GM18517 (cell line): ENCODE data around the gene SYTL2.
"Not testable (repeated sequence)": the region's sequence is repeated elsewhere in the genome, so short reads cannot be mapped to it uniquely, and the experiment has no call there.

Experiments
- ATAC-seq: cut with Tn5 transposase; IDR thresholded peaks from one replicate; pipeline ENCODE4 v1.9.1; 2021; ENCODE audit warnings: mild to moderate bottlenecking, moderate library complexity; ENCODE audit not compliant: unreplicated experiment

SYTL2 gene

DNA sequence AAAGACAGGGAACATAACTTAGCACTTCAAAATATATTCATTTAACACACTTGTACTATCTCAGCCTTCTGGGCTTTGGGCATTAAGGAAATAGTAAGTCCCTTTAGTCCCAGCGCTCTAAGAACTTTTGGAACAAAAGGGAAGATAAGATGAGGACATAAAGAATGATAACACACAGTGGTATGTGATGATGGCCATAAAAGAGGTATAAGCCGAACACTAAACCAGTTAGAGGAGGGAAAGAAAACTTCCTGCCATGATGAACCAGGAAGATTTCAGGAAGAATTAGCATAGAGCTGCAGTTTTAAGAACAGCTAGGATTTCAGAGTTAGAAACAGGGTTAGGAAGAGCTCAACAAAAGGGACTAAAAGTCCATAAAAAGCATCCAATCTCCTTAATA lies 11.8 kb downstream of the SYTL2 start:
- ATAC-seq: no peak

DNA sequence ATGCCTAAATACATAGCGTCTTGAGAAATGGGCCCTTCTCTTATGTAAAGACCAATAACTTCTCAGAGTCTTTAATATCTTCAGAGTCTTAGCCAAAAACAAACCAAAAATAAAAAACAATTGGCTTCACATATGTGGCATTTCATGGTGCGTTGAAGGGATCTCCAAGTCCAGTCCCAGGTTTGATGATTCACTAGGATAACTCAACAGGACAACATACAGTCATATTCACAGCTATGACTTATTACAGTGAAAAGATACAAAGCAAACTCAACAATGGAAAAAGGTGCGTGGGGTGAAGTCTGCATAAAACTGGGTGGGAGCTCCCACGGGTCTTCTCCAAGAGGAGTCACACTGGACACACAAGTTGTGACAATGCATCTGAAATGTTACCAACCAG lies 12.6 kb downstream of the SYTL2 start:
- ATAC-seq: no peak

DNA sequence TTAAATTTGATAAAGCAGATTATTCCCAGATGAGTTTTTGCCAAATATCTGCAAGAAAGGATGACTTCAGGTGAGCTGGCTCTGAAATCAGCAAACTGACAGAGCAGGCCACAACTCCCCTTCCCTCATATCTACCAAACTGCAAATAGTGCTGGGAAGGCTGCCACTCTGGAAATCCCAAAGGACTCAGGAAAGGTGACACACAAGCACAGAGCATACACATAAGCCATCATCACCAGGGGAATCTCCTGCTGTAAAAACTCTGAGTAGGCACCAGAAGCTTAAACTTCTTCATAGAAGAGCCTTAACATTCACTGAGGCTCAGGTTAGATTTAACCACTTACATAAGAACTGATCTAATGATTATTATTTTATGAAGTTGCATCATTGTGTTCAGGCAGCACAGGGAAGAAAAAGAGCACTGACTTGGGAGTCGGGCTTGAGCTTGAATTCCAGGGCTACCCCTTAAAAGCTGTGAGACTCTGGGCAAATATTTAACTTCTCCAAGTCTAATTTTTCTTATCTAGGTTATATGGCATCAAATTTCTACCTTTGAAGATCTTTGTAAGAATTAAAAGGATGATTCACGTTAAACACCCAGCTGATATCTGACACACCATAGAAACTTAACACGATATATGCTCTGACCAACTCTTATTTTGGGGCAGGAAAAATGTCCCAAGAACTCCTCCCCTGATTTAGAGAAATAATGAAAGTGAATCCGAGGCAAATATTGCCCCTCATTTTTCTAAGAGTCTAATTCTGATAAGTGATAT lies 15.0 kb downstream of the SYTL2 start:
- ATAC-seq: no peak

DNA sequence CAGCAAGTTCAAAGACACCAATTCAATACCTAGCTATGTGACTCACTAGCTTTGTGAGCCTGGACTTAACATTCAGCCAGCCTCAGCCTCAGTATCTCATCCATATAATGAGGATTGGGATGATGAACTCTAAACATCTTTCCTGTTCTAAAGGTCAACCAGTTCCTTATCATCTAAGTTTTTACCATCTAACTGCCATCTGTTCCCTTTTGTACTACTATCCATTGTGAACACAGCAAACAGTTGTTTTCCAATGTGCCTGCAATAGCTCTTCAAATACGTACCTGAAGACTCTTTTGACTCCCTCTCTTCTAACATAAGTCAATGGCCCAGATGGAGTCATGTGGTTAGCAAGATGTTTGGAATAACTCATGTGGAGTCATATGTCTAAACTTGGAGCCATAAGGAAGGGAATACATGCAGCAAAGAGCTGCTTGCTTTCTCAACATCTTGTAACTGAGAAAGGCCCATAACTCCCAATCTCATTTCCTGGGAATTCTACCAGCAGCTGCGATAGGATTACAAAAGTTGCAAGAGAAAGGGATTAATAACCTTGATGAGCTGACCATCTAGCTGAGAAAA lies 19.4 kb downstream of the SYTL2 start:
- no peak for ATAC-seq

DNA sequence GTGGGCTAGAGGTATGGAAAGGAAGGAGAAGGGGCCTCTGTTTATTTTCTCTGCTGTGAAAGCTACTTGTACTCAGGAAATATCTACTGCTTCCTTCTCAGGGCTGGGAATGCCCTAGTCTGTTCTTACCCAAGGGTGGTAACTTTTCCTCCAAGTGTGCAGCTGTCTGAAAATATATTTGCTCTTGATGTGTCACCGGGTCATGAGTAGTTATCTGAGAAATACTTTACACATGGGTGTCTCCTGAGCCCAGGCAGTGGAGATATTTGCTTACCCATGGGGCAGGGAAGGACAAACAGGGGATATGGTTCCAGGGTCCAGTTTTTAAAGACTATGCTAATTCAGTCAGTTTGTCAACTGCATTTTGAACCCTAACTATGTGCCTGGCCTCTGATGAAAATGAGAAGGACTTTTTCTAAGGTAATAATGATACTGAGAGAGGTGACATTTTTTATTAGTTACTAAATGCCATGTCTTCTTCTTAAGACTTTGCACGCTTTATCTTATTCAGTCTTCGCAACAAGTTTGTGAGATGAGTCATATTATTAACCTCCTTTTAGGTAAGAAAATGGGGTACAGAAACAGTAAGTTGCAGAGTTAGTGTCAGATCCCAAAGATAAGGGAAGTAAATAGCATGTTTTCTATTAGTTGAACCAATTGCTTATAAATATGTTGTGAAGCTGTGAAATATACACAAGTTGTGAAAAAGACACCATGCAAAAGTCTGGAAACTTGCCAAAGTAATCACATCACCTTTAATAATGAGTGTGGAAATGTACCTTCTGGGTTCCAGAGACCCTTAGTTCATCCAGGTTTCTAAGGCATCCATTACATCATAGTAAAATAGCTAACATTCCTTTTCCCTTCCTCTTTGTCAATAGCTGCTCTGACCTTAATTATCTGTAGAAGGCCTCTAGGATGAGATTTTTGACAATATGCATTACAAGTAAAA lies 22.9 kb downstream of the SYTL2 start:
- no peak for ATAC-seq

DNA sequence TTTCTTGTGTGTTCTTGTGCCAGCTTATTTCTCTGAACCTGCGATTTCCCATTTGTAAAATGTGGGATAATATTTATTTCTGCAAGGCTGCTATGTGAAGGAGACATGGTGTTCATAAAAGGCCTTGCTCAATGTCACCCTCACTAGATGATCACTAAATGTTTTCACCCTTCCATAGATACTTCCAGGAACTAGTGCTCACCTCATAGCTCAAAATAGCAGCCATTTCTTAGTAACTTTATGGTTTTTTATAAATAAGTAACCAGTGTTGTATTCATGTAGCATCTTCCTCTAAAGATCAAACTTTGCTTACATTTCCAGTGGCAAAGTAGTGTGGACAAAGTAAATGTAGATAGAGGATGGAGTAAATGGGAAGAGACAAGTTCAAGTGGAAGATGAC lies 23.8 kb downstream of the SYTL2 start:
- ATAC-seq: no peak

DNA sequence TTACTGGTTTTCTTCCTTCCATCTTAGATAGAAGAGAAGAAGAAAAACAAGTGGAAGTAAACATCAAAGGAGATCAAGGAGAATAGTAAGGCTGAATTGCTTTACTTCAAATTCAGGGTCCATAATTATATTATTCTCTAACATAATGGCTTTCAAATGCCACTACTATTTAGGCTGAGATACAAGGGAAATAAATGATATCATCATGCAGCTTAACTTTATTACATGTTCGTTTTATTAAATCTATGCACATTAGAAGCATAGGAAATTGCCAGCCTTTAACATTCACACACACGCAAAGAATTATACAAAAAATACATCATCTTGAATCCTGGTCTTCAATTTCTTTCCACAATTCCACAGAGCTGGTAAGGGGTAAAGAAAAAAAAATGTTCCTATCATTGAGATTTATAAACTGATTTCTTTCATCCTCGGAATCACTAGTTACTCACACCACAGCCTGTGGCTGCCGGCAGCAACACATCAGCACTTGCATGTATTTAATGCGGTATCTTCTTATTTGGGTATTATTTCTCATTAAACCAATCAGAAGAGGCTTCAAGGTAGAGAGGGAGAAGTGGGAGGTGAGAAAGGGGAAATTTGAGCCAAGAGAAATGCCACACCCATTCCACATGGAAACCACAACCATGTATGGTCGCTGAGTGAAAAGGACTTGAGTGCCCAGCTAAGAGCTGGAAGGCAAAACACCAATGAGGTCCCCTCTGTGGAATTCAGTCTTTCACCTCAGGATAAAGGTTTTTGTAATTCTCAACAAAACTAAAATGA lies 26.3 kb downstream of the SYTL2 start:
- ATAC-seq: no peak

DNA sequence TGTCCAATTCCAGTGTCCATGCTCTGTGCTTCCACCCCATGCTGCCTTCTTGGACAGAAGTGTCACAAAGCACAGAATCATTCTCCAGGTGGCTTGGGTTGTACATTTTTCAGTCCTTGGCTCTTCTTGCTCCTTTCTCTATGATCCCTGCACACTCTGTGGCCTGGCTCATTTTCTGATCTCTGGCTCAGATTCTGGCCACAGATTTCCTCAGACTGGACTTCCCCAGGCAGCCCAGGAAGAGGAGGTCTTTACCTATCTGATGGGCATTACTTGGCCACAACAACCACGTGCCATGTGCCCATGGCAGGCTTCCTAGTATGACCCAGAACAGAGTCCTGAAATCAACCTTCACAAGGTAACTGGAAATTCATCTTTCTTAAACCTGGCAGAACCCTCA lies 27.2 kb downstream of the SYTL2 start:
- ATAC-seq: no peak

DNA sequence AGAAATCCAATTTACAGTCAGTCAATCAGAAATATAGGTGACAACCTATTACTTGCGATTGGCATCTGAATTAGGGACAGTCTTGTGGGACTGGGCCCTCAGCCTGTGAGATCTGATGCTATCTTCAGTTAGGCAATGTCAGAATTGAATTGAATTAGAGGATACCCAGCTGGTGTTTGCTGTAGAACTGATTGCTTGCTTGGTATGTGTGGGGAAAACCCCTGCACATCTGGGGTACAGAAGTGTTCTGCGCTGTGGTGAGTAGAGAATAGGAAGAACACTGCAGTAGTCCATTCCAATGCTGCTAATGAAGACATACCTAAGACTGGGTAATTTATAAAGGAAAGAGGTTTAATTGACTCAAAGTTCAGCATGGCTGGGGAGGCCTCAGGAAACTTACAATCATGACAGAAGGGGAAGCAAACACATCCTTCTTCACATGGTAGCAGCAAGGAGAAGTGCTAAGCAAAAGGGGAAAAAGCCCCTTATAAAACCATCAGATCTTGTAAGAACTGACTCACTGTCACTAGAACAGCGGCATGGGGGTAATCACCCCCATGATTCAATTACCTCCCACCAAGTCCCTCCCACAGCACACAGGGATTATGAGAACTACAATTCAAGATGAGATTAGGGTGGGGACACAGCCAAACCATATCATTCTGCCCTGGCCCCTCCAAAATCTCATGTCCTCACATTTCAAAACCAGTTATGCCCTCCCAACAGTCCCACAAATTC lies 30.0 kb downstream of the SYTL2 start:
- not testable (repeated sequence) for ATAC-seq

DNA sequence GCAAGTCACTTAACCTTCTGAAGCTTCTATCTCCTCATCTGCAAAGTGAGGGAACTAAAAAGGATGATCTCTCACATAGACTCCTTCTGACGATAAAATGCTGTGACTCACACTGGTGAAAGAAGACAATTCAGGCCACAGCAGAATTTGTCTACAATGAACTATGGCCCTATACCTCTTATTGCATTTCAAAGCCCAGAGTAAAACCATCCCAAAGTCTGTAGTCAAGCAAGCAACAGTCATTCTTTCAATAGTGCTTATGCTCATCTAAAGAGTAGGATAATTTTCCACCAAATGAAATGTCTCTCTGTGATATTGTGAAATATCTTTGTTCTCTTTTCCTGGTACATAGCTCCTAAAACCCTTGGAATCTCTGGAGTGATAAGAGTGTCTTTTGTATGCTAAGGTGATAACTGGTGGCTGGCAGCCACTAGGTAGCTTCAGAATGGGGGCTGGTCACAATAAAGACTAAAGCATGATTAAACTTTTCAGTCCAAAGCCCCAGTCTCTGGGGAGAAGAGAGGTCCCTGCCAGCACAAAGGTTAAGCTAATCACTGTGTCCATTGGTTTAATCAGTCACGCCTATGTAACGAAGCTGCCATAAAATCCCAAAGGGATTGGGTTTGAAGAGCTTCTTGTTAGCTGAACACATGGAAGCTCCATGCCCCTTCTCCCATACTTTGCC lies 30.8 kb downstream of the SYTL2 start:
- ATAC-seq: no peak

DNA sequence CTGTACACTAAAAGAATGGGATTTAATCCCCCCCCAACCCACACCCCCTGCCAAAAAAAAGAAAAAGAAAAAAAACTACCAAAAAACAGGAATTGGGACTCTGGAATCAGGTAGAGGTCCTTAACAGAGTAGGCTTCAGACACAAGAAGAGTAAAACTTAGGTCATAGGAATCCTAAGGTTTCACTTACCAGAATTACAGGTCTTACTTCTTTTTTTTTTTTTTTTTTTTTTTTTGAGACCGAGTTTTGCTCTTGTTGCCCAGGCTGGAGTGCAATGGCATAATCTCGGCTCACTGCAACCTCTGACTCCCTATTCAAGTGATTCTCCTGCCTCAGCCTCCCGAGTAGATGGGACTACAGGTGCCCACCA lies 33.4 kb downstream of the SYTL2 start:
- not testable (repeated sequence) for ATAC-seq

DNA sequence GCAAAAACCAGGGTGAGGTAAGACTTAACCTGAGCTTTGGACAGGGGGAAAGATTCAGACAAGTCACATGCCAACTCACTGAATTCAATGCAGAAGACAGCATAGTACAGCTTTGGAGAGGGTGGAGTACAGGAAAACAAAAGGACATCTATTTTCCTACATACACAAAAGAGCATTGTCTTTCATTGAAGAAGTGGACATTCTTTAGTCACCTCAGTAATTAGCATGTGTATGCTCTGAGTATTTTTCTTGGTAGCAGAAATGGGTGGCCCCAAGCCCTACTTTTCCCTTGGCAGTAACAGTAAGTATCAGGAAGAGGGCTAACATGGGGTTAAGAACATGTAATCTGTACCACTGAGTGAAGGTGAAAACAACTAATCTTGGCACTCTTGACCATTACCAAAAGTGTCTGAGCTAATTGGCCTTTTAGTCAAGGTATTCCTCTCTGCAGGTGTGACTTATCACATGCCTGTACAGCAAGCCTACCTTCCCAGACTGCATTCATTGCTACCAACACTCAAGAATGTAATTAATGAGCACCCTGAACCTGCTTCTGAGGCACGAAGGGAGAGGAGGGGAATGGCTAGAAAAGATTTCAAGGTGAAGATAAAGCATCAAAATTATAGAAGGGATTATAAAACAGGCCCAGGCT lies 33.9 kb downstream of the SYTL2 start:
- no peak for ATAC-seq

DNA sequence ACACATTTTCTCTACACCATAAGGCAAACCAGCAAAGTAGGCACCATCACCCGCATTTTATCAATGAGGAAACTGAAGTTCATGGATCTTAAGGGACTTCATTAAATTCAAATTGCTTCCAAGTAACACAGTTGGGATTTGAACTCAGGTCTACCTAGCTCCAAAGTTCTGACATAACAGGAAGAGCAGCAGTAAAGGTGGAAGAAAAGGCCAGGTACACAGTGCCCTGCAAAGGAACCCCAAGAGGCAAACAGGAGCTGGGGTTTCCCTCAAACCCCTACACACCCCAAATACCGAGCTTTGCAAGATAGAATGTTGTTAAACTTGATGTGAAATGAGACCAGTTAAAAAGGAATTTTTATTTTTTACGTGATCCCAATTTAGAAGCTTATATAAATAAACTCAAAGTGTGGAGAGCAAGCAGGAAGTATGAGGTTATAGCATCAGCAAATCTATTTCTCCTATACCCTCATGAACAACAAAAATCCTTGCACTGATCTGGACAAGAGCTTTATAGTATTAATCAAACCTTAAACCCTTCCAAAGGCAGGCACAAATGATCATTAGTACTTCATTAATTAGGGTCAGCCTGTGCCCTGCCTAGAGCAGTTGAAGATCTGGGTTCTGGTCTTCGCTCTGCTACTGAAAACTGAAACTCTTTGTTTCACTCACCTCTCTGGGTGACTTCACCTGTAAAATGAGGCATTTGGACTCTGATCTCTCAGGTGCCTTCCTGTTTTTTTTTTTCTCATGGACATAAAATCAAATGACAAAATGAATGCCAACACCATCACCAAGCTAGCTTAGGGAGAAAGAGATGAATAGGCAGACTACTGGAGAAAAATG lies 36.5 kb downstream of the SYTL2 start:
- no peak for ATAC-seq

DNA sequence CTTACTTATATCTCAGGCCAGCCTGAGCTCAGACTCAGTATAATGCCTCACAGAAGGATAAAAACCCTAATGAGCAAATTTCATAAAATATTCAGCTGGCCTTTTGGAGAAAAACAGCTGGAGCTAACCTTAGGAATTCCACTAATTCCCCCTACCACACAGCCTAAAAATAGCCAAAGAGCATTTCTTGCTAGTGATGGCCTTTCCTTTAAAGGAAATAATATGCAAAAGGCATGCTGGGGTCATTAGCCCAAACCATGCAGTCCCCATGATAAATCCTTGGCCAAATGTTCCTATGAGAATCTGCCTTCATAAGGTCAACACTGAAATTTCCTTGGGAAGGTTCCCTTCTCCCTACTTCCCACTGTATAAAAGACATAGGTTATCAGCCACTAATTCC lies 38.2 kb downstream of the SYTL2 start:
- ATAC-seq: no peak

DNA sequence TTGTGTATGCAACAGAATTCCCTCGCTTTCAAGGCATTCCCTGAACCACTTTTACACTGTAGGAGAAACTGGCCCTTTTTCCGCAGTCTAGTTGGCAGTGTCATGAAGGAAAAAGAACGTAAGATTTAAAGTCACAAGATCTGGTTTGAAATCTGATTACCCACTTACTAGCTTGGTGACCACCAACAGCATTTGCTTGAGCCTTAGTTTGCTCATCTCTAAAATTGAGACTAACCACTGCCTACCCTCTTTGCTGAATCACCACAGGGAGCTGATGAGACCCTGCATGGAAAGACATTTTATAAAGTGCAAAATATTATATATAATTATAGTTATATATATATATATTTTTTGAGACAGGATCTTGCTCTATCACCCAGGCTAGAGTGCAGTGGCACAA lies 39.4 kb downstream of the SYTL2 start:
- ATAC-seq: no peak

DNA sequence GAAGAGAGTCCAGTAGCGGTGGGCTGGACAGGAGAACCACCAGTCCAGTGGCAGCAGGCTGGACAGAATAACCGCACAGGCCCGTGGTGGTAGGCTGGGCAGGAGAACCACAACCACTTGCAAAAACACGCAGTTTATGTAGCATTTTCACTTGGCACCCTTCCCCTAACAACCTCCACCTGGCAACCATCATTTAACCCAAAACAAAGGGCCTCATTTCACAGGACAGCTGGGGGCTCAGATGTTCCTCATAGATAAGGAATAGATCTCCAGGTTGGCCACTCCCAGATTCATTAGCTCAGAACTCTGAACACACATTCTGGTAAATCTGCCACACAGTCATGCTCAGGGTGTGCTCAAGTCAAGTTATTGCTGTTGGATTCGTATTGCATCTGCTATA lies 41.2 kb downstream of the SYTL2 start:
- ATAC-seq: no peak

DNA sequence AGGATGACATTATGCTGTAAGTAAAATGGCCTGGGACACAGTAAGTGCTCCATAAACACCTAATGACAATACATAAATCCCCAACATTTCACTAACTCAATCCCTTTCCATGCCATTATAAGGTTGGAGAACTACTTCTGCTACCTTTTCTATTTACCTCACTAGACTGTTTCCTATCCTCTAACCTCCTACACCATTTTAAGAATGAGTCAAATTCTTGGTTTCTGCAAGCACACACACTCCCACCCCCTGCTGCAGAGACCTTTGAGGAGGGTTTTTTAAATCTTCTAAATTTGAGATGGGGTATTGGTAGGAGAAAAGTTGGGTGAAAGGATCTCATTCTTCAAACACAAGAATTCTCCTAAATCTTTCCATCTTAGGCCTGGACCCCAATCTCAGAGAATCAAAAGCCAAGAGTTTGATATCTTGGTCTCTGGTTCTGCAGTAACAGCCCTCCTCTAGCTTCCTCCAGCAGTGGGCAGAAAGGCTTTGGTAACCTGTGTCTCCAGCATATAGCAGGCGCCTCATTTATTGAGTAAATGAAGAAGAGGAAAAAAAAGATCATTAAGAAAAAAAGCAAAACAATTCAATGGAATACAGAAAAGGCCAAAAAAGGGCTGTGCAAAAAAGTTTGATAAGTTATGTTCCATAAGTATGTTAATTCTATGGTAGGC lies 42.3 kb downstream of the SYTL2 start:
- peak; percentile 52 for ATAC-seq
